ENCODE results near the gene SNAPIN. TPM values are rescaled to one million over a fixed set of nuclear protein-coding genes. Genes with fewer than 3 reads are reported as not detected.
"Not testable (repeated sequence)": the region's sequence is repeated elsewhere in the genome, so short reads cannot be mapped to it uniquely, and the experiment has no call there.

The SNAPIN gene
- total and polyA plus RNA-seq, 7 donors = 51.7 to 102 (median 59.6) TPM

DNA sequence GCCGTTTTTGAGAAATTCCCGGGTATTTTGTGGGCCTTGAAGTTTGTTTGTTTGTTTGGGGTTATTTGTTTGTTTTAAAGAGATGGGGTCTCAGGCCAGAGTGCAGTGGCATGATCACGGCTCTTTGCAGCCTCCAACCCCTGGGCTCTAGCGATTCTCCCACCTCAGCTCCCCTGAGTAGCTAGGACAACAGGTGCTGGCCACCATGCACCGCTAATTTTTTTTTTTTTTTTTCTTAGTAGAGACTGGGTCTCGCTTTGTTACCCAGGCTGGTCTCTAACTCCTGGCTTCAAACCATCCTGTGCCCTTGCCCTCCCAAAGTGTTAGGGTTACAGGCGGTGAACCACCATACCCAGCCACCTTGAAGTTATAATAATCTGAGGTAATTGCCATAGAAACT is 22.6 kb upstream of the SNAPIN start:
- DNase-seq (no peak), ATAC-seq (no peak)
- H3K4me1 ChIP-seq = peaks cover 65% of the 10 kb centered on the region
- WGBS, 3 donors = 51 to 61% (median 54%) methylated on average over 7 of the region's 7 CpGs
- peak overlapping the region; percentile 99 for H3K4me3 ChIP-seq
- no peaks in the 10 kb centered on the region for H3K9me3 ChIP-seq
- H3K27me3 ChIP-seq (ENCODE audit: insufficient read depth in 3 of 3, low read length in 2 of 3) = no peaks in the 10 kb centered on the region
- intact Hi-C loops (cut with DNase I) = no loop called here
- TF ChIP-seq, protein P1, sequence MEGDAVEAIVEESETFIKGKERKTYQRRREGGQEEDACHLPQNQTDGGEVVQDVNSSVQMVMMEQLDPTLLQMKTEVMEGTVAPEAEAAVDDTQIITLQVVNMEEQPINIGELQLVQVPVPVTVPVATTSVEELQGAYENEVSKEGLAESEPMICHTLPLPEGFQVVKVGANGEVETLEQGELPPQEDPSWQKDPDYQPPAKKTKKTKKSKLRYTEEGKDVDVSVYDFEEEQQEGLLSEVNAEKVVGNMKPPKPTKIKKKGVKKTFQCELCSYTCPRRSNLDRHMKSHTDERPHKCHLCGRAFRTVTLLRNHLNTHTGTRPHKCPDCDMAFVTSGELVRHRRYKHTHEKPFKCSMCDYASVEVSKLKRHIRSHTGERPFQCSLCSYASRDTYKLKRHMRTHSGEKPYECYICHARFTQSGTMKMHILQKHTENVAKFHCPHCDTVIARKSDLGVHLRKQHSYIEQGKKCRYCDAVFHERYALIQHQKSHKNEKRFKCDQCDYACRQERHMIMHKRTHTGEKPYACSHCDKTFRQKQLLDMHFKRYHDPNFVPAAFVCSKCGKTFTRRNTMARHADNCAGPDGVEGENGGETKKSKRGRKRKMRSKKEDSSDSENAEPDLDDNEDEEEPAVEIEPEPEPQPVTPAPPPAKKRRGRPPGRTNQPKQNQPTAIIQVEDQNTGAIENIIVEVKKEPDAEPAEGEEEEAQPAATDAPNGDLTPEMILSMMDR (IDR thresholded peaks at IDR 0.05) = no peak
- H3K36me3 ChIP-seq (ENCODE audit: insufficient read depth in 1 of 2, low read depth in 1 of 2) = peaks cover 11 to 68% of the 10 kb centered on the region in 2 donors
- peak overlapping the region; percentile 100 for H3K27ac ChIP-seq

DNA sequence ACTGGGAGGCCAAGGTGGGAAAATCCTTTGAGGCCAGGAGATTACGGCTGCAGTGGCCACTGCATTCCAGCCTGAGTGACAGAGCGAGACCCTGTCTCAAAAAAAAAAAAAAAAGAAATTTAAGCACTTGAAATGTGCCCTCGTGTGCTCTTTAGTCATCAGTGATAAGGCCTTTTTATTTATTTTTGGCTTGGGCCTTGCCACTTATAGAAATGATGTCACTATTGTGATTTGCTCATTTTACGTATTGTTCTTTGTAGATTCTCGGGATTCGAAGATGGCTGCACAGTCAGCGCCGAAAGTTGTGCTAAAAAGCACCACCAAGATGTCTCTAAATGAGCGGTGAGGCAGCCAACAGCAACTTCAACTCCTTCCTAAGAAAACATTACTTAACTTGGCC is 22.2 kb upstream of the SNAPIN start:
- Histone ChIP-seq H3K27ac (peak overlapping the region; percentile 100), H3K4me3 (peak overlapping the region; percentile 99), H3K9me3 (no peaks in the 10 kb centered on the region), H3K4me1 (peaks cover 65% of the 10 kb centered on the region), H3K27me3 (ENCODE audit: insufficient read depth in 3 of 3, low read length in 2 of 3) (no peaks in the 10 kb centered on the region), H3K36me3 (ENCODE audit: insufficient read depth in 1 of 2, low read depth in 1 of 2) (peaks cover 15 to 68% of the 10 kb centered on the region in 2 donors)
- TF ChIP-seq, protein P1 (IDR thresholded peaks at IDR 0.05) = no peak
- WGBS, 3 donors = 66 to 87% (median 69%) methylated on average over 9 of the region's 9 CpGs
- ATAC-seq = no peak
- intact Hi-C loops (cut with DNase I) = no loop called here
- DNase-seq = no peak

DNA sequence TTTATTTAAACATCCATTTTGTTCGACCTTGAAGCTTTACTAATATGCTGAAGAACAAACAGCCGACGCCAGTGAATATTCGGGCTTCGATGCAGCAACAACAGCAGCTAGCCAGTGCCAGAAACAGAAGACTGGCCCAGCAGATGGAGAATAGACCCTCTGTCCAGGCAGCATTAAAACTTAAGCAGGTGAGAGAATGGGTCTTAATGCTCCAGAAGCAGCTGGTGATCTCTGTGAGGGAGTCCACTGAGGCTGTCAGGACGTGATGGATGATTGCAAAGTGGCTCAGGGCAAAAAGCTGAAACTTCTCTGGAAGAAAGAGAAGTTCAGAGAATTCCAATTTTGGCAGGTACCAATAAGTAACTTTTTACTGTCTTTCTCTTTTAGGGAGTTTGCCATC is 20.2 kb upstream of the SNAPIN start:
- TF ChIP-seq, protein P1 (IDR thresholded peaks at IDR 0.05) = no peak
- no peak for ATAC-seq
- DNase-seq = no peak
- no peaks in the 10 kb centered on the region for H3K9me3 ChIP-seq
- H3K36me3 ChIP-seq (ENCODE audit: insufficient read depth in 1 of 2, low read depth in 1 of 2) = peaks cover 22 to 78% of the 10 kb centered on the region in 2 donors
- intact Hi-C loops (cut with DNase I) = no loop called here
- H3K27me3 ChIP-seq (ENCODE audit: insufficient read depth in 3 of 3, low read length in 2 of 3) = no peaks in the 10 kb centered on the region
- WGBS, 3 donors = 21 to 47% (median 24%) methylated on average over 6 of the region's 6 CpGs
- peaks cover 72% of the 10 kb centered on the region for H3K4me1 ChIP-seq
- peak overlapping the region; percentile 99 for H3K4me3 ChIP-seq
- peak overlapping the region; percentile 100 for H3K27ac ChIP-seq

DNA sequence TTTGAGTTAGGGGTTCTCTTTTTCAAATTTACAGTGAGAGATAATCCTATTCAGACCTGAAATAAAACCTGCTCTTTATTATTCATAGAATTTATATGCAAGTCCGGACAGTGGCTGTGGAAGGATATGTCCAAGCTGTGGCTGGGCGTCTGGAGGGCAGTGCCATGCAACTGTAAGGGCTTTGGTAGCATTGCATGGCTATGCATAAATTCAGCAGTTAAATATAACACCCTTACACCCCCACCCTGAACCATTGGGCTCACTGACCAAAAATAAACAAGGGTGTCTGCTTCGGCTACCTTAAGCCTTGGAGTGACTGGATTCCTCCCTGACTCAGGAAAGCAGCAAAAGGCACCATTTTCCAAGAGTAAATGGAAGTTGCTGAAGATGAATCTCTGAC is 19.2 kb upstream of the SNAPIN start:
- H3K4me3 ChIP-seq = peak overlapping the region; percentile 99
- peaks cover 81% of the 10 kb centered on the region for H3K4me1 ChIP-seq
- H3K27ac ChIP-seq = peak overlapping the region; percentile 100
- DNase-seq (peak in 1 of 2 donors; percentile 75), ATAC-seq (peak; percentile 81 to 90 (median 89))
- H3K9me3 ChIP-seq = no peaks in the 10 kb centered on the region
- WGBS, 3 donors = 18 to 47% (median 29%) methylated on average over 3 of the region's 3 CpGs
- TF ChIP-seq, protein P1 (IDR thresholded peaks at IDR 0.05) = no peak
- H3K36me3 ChIP-seq (ENCODE audit: insufficient read depth in 1 of 2, low read depth in 1 of 2) = peaks cover 25 to 88% of the 10 kb centered on the region in 2 donors
- H3K27me3 ChIP-seq (ENCODE audit: insufficient read depth in 3 of 3, low read length in 2 of 3) = no peaks in the 10 kb centered on the region
- intact Hi-C loops (cut with DNase I) = no loop called here

DNA sequence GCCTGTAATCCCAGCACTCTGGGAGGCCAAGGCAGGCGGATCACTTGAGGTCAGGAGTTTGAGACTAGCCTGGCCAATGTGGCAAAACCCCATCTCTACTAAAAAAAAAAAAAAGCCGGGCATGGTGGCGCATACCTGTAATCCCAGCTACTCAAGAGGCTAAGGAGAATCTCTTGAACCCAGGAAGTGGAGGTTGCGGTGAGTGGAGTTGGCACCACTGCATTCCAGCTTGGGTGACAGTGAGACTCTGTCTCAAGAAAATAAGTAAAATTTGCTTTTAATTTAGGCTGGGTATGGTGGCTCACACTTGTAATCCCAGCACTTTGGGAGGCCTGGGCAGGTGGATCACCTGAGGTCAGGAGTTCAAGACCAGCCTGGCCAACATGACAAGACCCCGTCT is 18.3 kb upstream of the SNAPIN start:
- H3K9me3 ChIP-seq; H3K27me3 ChIP-seq (ENCODE audit: insufficient read depth in 3 of 3, low read length in 2 of 3); ATAC-seq; DNase-seq; H3K4me3 ChIP-seq: not testable (repeated sequence)
- WGBS, 3 donors = 50 to 80% (median 61%) methylated on average over 5 of the region's 5 CpGs
- Histone ChIP-seq H3K27ac (peak overlapping the region; percentile 100), H3K36me3 (ENCODE audit: insufficient read depth in 1 of 2, low read depth in 1 of 2) (peaks cover 29 to 94% of the 10 kb centered on the region in 2 donors), H3K4me1 (peaks cover 85% of the 10 kb centered on the region)
- intact Hi-C loops (cut with DNase I) = loop anchor here in 1 of 2 donors (1.0 kb wide), 1 partner anchor 9 kb away; no protein-coding TSS in a partner anchor

Measured in psoas muscle (tissue), 8 donors.